HCT116 (cell line): ENCODE data around the gene SLC44A5. TPM values are rescaled to one million over a fixed set of nuclear protein-coding genes. Genes with fewer than 3 reads are reported as not detected.

Source experiments
- ATAC-seq: fragments of 200-7000 bp; cut with Tn5 transposase; 2 replicates; pipeline ENCODE4 v1.9.1; 2020; ENCODE audit warnings: mild to moderate bottlenecking, moderate library complexity
- BruUV-seq: library from RNA; stranded (reverse); fragments of 400-500 nt; replicated peaks from 2 replicates; lab custom pipeline; 2021; lab: Mats Ljungman, UMichigan
- CTCF ChIA-PET: fragments of 300-600 bp; sonication (Branson Sonifier 250); formaldehyde crosslinking; loops from one replicate; lab custom pipeline; 2021; ENCODE audit warnings: antibody characterized with exemption; lab: Charles Lee
- POLR2A ChIA-PET: fragments of 300-600, 350-600 bp; sonication (Branson Sonifier 250); formaldehyde crosslinking; loops from one replicate; lab custom pipeline; 2021; ENCODE audit warnings: antibody characterized with exemption; lab: Charles Lee
- RAD21 ChIA-PET, 2 experiments: fragments of 300-600 bp; sonication (Branson Sonifier 250); formaldehyde crosslinking; loops; one replicate each; lab custom pipeline; 2023; ENCODE audit warnings: low total read pairs in 2 of 2; ENCODE audit not compliant: uncharacterized antibody in 2 of 2, unreplicated experiment in 2 of 2, low non-redundant PET in 1 of 2; lab: Charles Lee
- DNase-seq: peaks from one replicate; pipeline ENCODE4 v3.0.0-alpha.2; 2010; ENCODE audit warnings: low read depth, low spot score
- H2AFZ ChIP-seq: fragments of 200-600 bp; shearing (Covaris generic), sonication (generic); 2 replicates; pipeline ENCODE4 v1.6.1; 2017; ENCODE audit warnings: low read depth, mixed run types, mixed read lengths, antibody characterized with exemption, low read length; ENCODE audit not compliant: poor library complexity, severe bottlenecking
- H3K27ac ChIP-seq: 2 replicates; pipeline ENCODE4 v1.5.1; 2012; ENCODE audit warnings: low read depth, low read length
- H3K27me3 ChIP-seq: fragments of 200-600 bp; sonication (generic); 2 replicates; pipeline ENCODE4 v1.6.1; 2016; ENCODE audit warnings: mixed run types, low read length, mixed read lengths; ENCODE audit not compliant: insufficient read depth
- H3K36me3 ChIP-seq, 2 experiments: fragments of 200-500 bp in 1 of 2; fragments of 200-600 bp in 1 of 2; sonication (Bioruptor generic) in 1 of 2; sonication (generic) in 1 of 2; 2 replicates each; pipeline versions ENCODE4 v1.5.1 to v1.6.1; 2014 to 2016; ENCODE audit warnings: low read length in 2 of 2, inconsistent platforms in 1 of 2, mixed read lengths in 1 of 2, mixed run types in 1 of 2; ENCODE audit not compliant: insufficient read depth in 2 of 2, control insufficient read depth in 1 of 2
- H3K4me1 ChIP-seq, 2 experiments: fragments of 200-600 bp in 1 of 2; sonication (generic) in 1 of 2; 2 replicates each; pipeline versions ENCODE4 v1.5.1 to v1.6.1; 2012 to 2017; ENCODE audit warnings: low read length in 2 of 2, inconsistent platforms in 1 of 2, mild to moderate bottlenecking in 1 of 2, mixed read lengths in 1 of 2, mixed run types in 1 of 2, moderate library complexity in 1 of 2; ENCODE audit not compliant: insufficient read depth in 2 of 2, control insufficient read depth in 1 of 2
- H3K4me2 ChIP-seq: fragments of 200-600 bp; sonication (generic); 2 replicates; pipeline ENCODE4 v1.6.1; 2017; ENCODE audit warnings: mixed run types, low read length, mixed read lengths
- H3K4me3 ChIP-seq, 2 experiments: fragments of 200-600 bp in 1 of 2; sonication (generic) in 1 of 2; replicated peaks in 1 of 2; 2 replicates each; pipeline ENCODE4 v1.5.1; 2011 to 2016; ENCODE audit warnings: low read length in 2 of 2, control low read depth in 1 of 2, low read depth in 1 of 2, mild to moderate bottlenecking in 1 of 2, mixed read lengths in 1 of 2, mixed run types in 1 of 2
- H3K79me2 ChIP-seq: fragments of 200-600 bp; sonication (generic); 2 replicates; pipeline ENCODE4 v1.6.1; 2017; ENCODE audit warnings: mild to moderate bottlenecking, mixed run types, low read length, moderate library complexity, mixed read lengths; ENCODE audit not compliant: insufficient read depth
- H3K9ac ChIP-seq: fragments of 200-600 bp; sonication (generic); 2 replicates; pipeline ENCODE4 v1.6.1; 2016; ENCODE audit warnings: low read length, mixed read lengths
- H3K9me2 ChIP-seq: fragments of 200-600 bp; sonication (generic), shearing (Covaris generic); 2 replicates; pipeline ENCODE4 v1.6.1; 2017; ENCODE audit warnings: mixed run types, mild to moderate bottlenecking, moderate library complexity; ENCODE audit not compliant: insufficient read depth
- H3K9me3 ChIP-seq, 2 experiments: fragments of 200-500 bp in 1 of 2; fragments of 200-600 bp in 1 of 2; sonication (Bioruptor generic) in 1 of 2; sonication (generic) in 1 of 2; 2 replicates each; pipeline ENCODE4 v1.6.1; 2014 to 2017; ENCODE audit warnings: low read length in 2 of 2, mixed read lengths in 2 of 2, inconsistent platforms in 1 of 2, low read depth in 1 of 2, mild to moderate bottlenecking in 1 of 2, mixed run types in 1 of 2, moderate library complexity in 1 of 2; ENCODE audit not compliant: control insufficient read depth in 1 of 2, insufficient read depth in 1 of 2
- H4K20me1 ChIP-seq: fragments of 200-600 bp; sonication (generic), shearing (Covaris generic); 2 replicates; pipeline ENCODE4 v1.6.1; 2017; ENCODE audit warnings: mixed run types, mild to moderate bottlenecking, moderate library complexity; ENCODE audit not compliant: insufficient read depth
- CBX3 ChIP-seq: IDR thresholded peaks from 2 replicates; pipeline ENCODE4 v1.6.1; 2012; ENCODE audit warnings: low read depth
- EGR1 ChIP-seq: IDR thresholded peaks from 2 replicates; pipeline ENCODE4 v1.6.1; 2012; ENCODE audit warnings: low read depth
- EZH2phosphoT487 ChIP-seq: fragments of 200-600 bp; IDR thresholded peaks from 2 replicates; pipeline ENCODE4 v1.6.1; 2018; ENCODE audit warnings: antibody characterized with exemption, borderline replicate concordance
- POLR2A ChIP-seq: IDR thresholded peaks from 2 replicates; pipeline ENCODE4 v1.7.0; 2011; ENCODE audit warnings: borderline replicate concordance; ENCODE audit not compliant: insufficient read depth, insufficient read length; ENCODE audit errors: extremely low read depth
- POLR2AphosphoS5 ChIP-seq: IDR thresholded peaks from 2 replicates; pipeline ENCODE4 v1.6.1; 2011; ENCODE audit warnings: mild to moderate bottlenecking, low read depth, low read length, moderate library complexity
- RAD21 ChIP-seq: IDR thresholded peaks from 2 replicates; pipeline ENCODE4 v1.6.1; 2012; ENCODE audit warnings: low read depth, mild to moderate bottlenecking
- SIN3A ChIP-seq: IDR thresholded peaks from 2 replicates; pipeline ENCODE4 v1.6.1; 2012; ENCODE audit warnings: low read depth
- intact Hi-C: fragments of 100-400 bp; cut with micrococcal nuclease; formaldehyde crosslinking; loops from 2 replicates; pipeline ENCODE4 v1.10.0; 2022
- total RNA-seq: library from RNA; stranded (reverse); gene quantifications from one replicate; pipeline ENCODE4 v1.2.1, GENCODE V29; 2021; ENCODE audit not compliant: unreplicated experiment
- TF ChIP-seq, protein P1 (sequence below): IDR thresholded peaks from 2 replicates; pipeline ENCODE4 v1.6.1; 2012; ENCODE audit warnings: low read depth
- TF ChIP-seq, protein P2 (sequence below): IDR thresholded peaks from 2 replicates; pipeline ENCODE4 v1.6.1; 2012
- TF ChIP-seq, protein P3 (sequence below): IDR thresholded peaks from 2 replicates; pipeline ENCODE4 v1.6.1; 2012
- TF ChIP-seq, protein P4 (sequence below): IDR thresholded peaks from 2 replicates; pipeline ENCODE4 v1.6.1; 2011; ENCODE audit warnings: mild to moderate bottlenecking, low read length, moderate library complexity; ENCODE audit not compliant: insufficient replicate concordance; ENCODE audit errors: extremely low read depth

Gene SLC44A5
- total RNA-seq, 1 experiment from 2014 or later = 2.4 TPM

DNA sequence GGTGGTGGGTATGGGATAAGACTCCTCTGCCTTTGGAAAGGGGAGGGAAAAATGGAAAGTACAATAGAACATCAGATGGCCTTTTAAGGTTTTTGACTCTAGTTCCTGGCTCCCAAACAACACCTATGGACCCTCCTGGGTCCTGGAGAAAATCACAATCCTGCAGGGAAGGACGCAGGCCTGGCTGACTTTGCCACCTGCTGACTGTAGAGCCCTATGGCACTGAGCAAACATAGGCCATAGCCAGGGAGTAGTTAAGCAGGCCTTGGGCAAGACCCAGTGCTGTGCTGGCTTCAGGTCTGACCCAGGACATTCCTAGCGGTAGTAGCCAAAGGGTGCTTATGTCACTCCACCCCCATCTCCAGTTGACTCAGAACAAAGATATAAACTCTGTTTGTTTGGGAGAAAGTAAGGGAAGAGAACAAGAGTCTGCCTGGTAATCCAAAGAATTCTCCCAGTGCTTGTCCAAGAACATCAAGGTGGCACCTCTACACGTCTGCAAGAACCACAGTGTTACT is 149.0 kb downstream of the SLC44A5 start (continued):
- TF ChIP-seq, protein P1, sequence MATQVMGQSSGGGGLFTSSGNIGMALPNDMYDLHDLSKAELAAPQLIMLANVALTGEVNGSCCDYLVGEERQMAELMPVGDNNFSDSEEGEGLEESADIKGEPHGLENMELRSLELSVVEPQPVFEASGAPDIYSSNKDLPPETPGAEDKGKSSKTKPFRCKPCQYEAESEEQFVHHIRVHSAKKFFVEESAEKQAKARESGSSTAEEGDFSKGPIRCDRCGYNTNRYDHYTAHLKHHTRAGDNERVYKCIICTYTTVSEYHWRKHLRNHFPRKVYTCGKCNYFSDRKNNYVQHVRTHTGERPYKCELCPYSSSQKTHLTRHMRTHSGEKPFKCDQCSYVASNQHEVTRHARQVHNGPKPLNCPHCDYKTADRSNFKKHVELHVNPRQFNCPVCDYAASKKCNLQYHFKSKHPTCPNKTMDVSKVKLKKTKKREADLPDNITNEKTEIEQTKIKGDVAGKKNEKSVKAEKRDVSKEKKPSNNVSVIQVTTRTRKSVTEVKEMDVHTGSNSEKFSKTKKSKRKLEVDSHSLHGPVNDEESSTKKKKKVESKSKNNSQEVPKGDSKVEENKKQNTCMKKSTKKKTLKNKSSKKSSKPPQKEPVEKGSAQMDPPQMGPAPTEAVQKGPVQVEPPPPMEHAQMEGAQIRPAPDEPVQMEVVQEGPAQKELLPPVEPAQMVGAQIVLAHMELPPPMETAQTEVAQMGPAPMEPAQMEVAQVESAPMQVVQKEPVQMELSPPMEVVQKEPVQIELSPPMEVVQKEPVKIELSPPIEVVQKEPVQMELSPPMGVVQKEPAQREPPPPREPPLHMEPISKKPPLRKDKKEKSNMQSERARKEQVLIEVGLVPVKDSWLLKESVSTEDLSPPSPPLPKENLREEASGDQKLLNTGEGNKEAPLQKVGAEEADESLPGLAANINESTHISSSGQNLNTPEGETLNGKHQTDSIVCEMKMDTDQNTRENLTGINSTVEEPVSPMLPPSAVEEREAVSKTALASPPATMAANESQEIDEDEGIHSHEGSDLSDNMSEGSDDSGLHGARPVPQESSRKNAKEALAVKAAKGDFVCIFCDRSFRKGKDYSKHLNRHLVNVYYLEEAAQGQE = no peak
- TF ChIP-seq, protein P2, sequence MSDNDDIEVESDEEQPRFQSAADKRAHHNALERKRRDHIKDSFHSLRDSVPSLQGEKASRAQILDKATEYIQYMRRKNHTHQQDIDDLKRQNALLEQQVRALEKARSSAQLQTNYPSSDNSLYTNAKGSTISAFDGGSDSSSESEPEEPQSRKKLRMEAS = no peak
- TF ChIP-seq, protein P3, sequence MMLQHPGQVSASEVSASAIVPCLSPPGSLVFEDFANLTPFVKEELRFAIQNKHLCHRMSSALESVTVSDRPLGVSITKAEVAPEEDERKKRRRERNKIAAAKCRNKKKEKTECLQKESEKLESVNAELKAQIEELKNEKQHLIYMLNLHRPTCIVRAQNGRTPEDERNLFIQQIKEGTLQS = no peak
- TF ChIP-seq CBX3 (no peak), POLR2AphosphoS5 (no peak), RAD21 (no peak), EZH2phosphoT487 (no peak), EGR1 (no peak), POLR2A (no peak), SIN3A (no peak)

DNA sequence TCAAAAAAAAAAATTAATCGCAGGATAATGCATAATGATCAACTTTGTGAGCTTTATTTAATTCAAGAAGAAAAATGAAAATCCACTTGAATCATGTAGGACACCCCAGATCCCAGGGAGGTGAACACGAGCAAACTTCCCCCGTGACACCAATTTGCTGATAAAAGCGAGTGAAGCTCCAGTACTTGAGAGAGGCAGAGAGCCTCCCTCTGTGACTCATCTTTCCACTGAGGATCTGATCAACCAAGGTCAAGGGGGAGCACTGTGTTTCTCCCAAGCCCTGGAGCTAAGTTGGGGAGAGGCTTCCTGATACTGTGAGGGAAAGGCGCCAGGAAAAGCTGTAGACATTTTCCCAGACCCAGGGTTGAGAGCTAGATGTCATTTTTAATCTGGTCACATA is 160.9 kb downstream of the SLC44A5 start:
- intact Hi-C loops = no loop called here
- TF ChIP-seq, protein P4, sequence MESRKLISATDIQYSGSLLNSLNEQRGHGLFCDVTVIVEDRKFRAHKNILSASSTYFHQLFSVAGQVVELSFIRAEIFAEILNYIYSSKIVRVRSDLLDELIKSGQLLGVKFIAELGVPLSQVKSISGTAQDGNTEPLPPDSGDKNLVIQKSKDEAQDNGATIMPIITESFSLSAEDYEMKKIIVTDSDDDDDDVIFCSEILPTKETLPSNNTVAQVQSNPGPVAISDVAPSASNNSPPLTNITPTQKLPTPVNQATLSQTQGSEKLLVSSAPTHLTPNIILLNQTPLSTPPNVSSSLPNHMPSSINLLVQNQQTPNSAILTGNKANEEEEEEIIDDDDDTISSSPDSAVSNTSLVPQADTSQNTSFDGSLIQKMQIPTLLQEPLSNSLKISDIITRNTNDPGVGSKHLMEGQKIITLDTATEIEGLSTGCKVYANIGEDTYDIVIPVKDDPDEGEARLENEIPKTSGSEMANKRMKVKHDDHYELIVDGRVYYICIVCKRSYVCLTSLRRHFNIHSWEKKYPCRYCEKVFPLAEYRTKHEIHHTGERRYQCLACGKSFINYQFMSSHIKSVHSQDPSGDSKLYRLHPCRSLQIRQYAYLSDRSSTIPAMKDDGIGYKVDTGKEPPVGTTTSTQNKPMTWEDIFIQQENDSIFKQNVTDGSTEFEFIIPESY = no peak
- no peak for TF ChIP-seq EGR1
- TF ChIP-seq, protein P1 = no peak
- BruUV-seq = no TSS peak
- H3K4me3 ChIP-seq = no peak overlapping the region
- no peak overlapping the region for H3K27ac ChIP-seq
- ChIA-PET RAD21 (no interaction called here), CTCF (no interaction called here), POLR2A (no interaction called here)
- H3K9me3 ChIP-seq = no peaks in the 10 kb centered on the region
- H3K9me2 ChIP-seq = no peaks in the 10 kb centered on the region
- no peaks in the 10 kb centered on the region for H4K20me1 ChIP-seq
- H3K4me1 ChIP-seq = no peaks in the 10 kb centered on the region
- no peaks in the 10 kb centered on the region for H3K27me3 ChIP-seq
- no peaks in the 10 kb centered on the region for H3K79me2 ChIP-seq
- H3K9ac ChIP-seq = no peak overlapping the region
- no peak overlapping the region for H2AFZ ChIP-seq
- H3K36me3 ChIP-seq = no peaks in the 10 kb centered on the region
- ATAC-seq (no peak), DNase-seq (no peak)
- H3K4me2 ChIP-seq = no peak overlapping the region
